Measurements from ENCODE around the gene MUC5AC.

- TF ChIP-seq CTCF (IDR thresholded peaks at IDR 0.05; ENCODE audit: low read depth, low read length) (no peak), EZH2phosphoT487 (IDR thresholded peaks at IDR 0.05; ENCODE audit: low read depth) (no peak)
Measured at GRCh38 chr11:1219446-1219833, 61.7 kb downstream of the MUC5AC start.
